Stimulated activated naive CD4-positive, alpha-beta T cell (primary cell): Measurements from ENCODE around the gene SV2B.
"Not testable (repeated sequence)": the region's sequence is repeated elsewhere in the genome, so short reads cannot be mapped to it uniquely, and the experiment has no call there.

ENCODE experiments used
- DNase-seq, 6 experiments: peaks; one replicate each; lab custom pipeline; 2025; lab: John Stamatoyannopoulos, UW

The SV2B gene

GRCh38 chr15:91099995-91100813 is at the start of gene SV2B:
Gene SV2B, plus strand, starts transcription at chr15:91100257. Its CDS starts 126,007 bp downstream, at chr15:91226264.
- DNase-seq = peak in 5 of 6 experiments; percentile 7 to 52 (median 16)

- DNase-seq = no peak
Observed at GRCh38 chr15:91051248-91051647, 48.8 kb upstream of the SV2B start.

- DNase-seq = no peak
Observed at GRCh38 chr15:91054816-91055215, 45.2 kb upstream of the SV2B start.

- peak in 4 of 6 experiments; percentile 1 to 23 (median 10) for DNase-seq
Observed at GRCh38 chr15:91055548-91056331, 44.3 kb upstream of the SV2B start.

GRCh38 chr15:91061230-91061629 is 38.8 kb upstream of the SV2B start:
- no peak for DNase-seq

- DNase-seq = no peak
Observed at GRCh38 chr15:91061997-91062396, 38.1 kb upstream of the SV2B start.

- no peak for DNase-seq
Observed at GRCh38 chr15:91065505-91065904, 34.6 kb upstream of the SV2B start.

- DNase-seq = no peak
Observed at GRCh38 chr15:91067036-91067435, 33.0 kb upstream of the SV2B start.

GRCh38 chr15:91068436-91068835 is 31.6 kb upstream of the SV2B start:
- no peak for DNase-seq

- no peak for DNase-seq
Observed at GRCh38 chr15:91068966-91069365, 31.1 kb upstream of the SV2B start.

- DNase-seq = no peak
Observed at GRCh38 chr15:91070872-91071271, 29.2 kb upstream of the SV2B start.

GRCh38 chr15:91072161-91072560 is 27.9 kb upstream of the SV2B start:
- DNase-seq = no peak

- no peak for DNase-seq
Observed at GRCh38 chr15:91073077-91073476, 27.0 kb upstream of the SV2B start.

- DNase-seq = no peak
Observed at GRCh38 chr15:91073768-91074167, 26.3 kb upstream of the SV2B start.

- no peak for DNase-seq
Observed at GRCh38 chr15:91075739-91076138, 24.3 kb upstream of the SV2B start.

- DNase-seq = no peak
Observed at GRCh38 chr15:91077029-91077428, 23.0 kb upstream of the SV2B start.

GRCh38 chr15:91093866-91094265 is 6.2 kb upstream of the SV2B start:
- DNase-seq = not testable (repeated sequence)

- DNase-seq = no peak
Observed at GRCh38 chr15:91098451-91098850, 1.6 kb upstream of the SV2B start.

- peak in 1 of 6 experiments; percentile 20 for DNase-seq
Observed at GRCh38 chr15:91099616-91099994, 452 bp upstream of the SV2B start.

GRCh38 chr15:91100814-91101607 is 954 bp downstream of the SV2B start:
- peak in 2 of 6 experiments; percentile 2 to 3 for DNase-seq

- no peak for DNase-seq
Observed at GRCh38 chr15:91101608-91101920, 1.5 kb downstream of the SV2B start.

- no peak for DNase-seq
Observed at GRCh38 chr15:91102546-91103330, 2.7 kb downstream of the SV2B start.
